Measurements from ENCODE around the gene STXBP2.

DNA sequence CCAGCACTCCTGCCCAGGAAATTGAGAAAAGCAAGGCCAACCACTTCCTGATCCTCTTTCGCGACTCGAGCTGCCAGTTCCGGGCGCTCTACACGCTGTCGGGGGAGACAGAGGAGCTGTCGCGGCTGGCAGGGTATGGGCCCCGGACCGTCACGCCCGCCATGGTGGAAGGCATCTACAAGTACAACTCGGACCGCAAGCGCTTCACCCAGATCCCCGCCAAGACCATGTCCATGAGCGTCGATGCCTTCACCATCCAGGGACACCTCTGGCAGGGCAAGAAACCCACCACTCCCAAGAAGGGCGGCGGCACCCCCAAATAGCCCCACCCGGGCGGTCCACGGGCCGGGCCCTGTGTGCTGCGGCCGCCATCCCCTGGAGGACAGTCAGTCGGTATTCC is 19.2 kb upstream of the STXBP2 start:
- TF ChIP-seq, protein P1, sequence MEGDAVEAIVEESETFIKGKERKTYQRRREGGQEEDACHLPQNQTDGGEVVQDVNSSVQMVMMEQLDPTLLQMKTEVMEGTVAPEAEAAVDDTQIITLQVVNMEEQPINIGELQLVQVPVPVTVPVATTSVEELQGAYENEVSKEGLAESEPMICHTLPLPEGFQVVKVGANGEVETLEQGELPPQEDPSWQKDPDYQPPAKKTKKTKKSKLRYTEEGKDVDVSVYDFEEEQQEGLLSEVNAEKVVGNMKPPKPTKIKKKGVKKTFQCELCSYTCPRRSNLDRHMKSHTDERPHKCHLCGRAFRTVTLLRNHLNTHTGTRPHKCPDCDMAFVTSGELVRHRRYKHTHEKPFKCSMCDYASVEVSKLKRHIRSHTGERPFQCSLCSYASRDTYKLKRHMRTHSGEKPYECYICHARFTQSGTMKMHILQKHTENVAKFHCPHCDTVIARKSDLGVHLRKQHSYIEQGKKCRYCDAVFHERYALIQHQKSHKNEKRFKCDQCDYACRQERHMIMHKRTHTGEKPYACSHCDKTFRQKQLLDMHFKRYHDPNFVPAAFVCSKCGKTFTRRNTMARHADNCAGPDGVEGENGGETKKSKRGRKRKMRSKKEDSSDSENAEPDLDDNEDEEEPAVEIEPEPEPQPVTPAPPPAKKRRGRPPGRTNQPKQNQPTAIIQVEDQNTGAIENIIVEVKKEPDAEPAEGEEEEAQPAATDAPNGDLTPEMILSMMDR (IDR thresholded peaks at IDR 0.05 in 8 of 11, conservative IDR thresholded peaks at IDR 0.05 in 3 of 11) = no peak
- TF ChIP-seq POLR2AphosphoS5 (IDR thresholded peaks at IDR 0.05) (peak in 1 of 3 donors; percentile 53), POLR2A (IDR thresholded peaks at IDR 0.05) (no peak)
